GM21529 (cell line): ENCODE measurements around the gene FOXD4L6.
"Not testable (repeated sequence)": the region's sequence is repeated elsewhere in the genome, so short reads cannot be mapped to it uniquely, and the experiment has no call there.

Experiments used
- ATAC-seq: cut with Tn5 transposase; IDR thresholded peaks from one replicate; pipeline ENCODE4 v1.9.1; 2021; ENCODE audit not compliant: unreplicated experiment

Gene FOXD4L6

GRCh38 chr9:41128581-41128980 is at the start of gene FOXD4L6:
Gene FOXD4L6, minus strand, starts transcription at chr9:41128681. Its CDS starts 298 bp downstream, at chr9:41128383.
- ATAC-seq: not testable (repeated sequence)

- not testable (repeated sequence) for ATAC-seq
Observed at GRCh38 chr9:41174994-41175393, 46.5 kb upstream of the FOXD4L6 start.

- not testable (repeated sequence) for ATAC-seq
Observed at GRCh38 chr9:41150116-41150515, 21.6 kb upstream of the FOXD4L6 start.

- ATAC-seq: not testable (repeated sequence)
Observed at GRCh38 chr9:41141878-41142277, 13.4 kb upstream of the FOXD4L6 start.

GRCh38 chr9:41126746-41127446 is 1.6 kb downstream of the FOXD4L6 start:
- ATAC-seq: not testable (repeated sequence)

GRCh38 chr9:41125936-41126335 is 2.5 kb downstream of the FOXD4L6 start:
- ATAC-seq: not testable (repeated sequence)

- not testable (repeated sequence) for ATAC-seq
Observed at GRCh38 chr9:41125109-41125658, 3.3 kb downstream of the FOXD4L6 start.

- ATAC-seq: not testable (repeated sequence)
Observed at GRCh38 chr9:41124250-41125108, 4.0 kb downstream of the FOXD4L6 start.

- ATAC-seq: not testable (repeated sequence)
Observed at GRCh38 chr9:41123812-41124211, 4.7 kb downstream of the FOXD4L6 start.

GRCh38 chr9:41123396-41123795 is 5.1 kb downstream of the FOXD4L6 start:
- not testable (repeated sequence) for ATAC-seq

- not testable (repeated sequence) for ATAC-seq
Observed at GRCh38 chr9:41120696-41121095, 7.8 kb downstream of the FOXD4L6 start.

GRCh38 chr9:41119719-41120118 is 8.8 kb downstream of the FOXD4L6 start:
- ATAC-seq: not testable (repeated sequence)

GRCh38 chr9:41119311-41119710 is 9.2 kb downstream of the FOXD4L6 start:
- ATAC-seq: not testable (repeated sequence)

- not testable (repeated sequence) for ATAC-seq
Observed at GRCh38 chr9:41113348-41113747, 15.1 kb downstream of the FOXD4L6 start.

GRCh38 chr9:41111414-41111813 is 17.1 kb downstream of the FOXD4L6 start:
- ATAC-seq: not testable (repeated sequence)

GRCh38 chr9:41110913-41111312 is 17.6 kb downstream of the FOXD4L6 start:
- ATAC-seq: not testable (repeated sequence)

- not testable (repeated sequence) for ATAC-seq
Observed at GRCh38 chr9:41109253-41109652, 19.2 kb downstream of the FOXD4L6 start.

- not testable (repeated sequence) for ATAC-seq
Observed at GRCh38 chr9:41108816-41109215, 19.7 kb downstream of the FOXD4L6 start.

- ATAC-seq: not testable (repeated sequence)
Observed at GRCh38 chr9:41106472-41107116, 21.9 kb downstream of the FOXD4L6 start.

GRCh38 chr9:41105557-41106253 is 22.8 kb downstream of the FOXD4L6 start:
- not testable (repeated sequence) for ATAC-seq
